Measurements from ENCODE around the gene SMAD9. TPM values are rescaled to one million over a fixed set of nuclear protein-coding genes. Genes with fewer than 3 reads are reported as not detected.

The SMAD9 gene
- total and polyA plus RNA-seq, 2 experiments from 2014 or later: 10.6 to 10.8 TPM

- H3K9ac ChIP-seq: no peak overlapping the region
- H3K27me3 ChIP-seq (replicated peaks; ENCODE audit: insufficient read depth): no peaks in the 10 kb centered on the region
- H3K9me3 ChIP-seq (ENCODE audit: low read depth): no peaks in the 10 kb centered on the region
- WGBS, 2 experiments (ENCODE audit: low coverage in 1 of 2, low lambda C conversion rate in 2 of 2, missing lambda C conversion rate in 2 of 2): 53 to 59% methylated on average over 2 of the region's 2 CpGs
- TF ChIP-seq EZH2 (IDR thresholded peaks at IDR 0.05; ENCODE audit: insufficient read depth, poor library complexity, severe bottlenecking) (no peak), EZH2phosphoT487 (IDR thresholded peaks at IDR 0.05; ENCODE audit: insufficient read depth, low read depth) (no peak)
- in situ Hi-C loops (cut with MboI): no loop called here
- H3K4me2 ChIP-seq (ENCODE audit: unreplicated experiment): no peak overlapping the region
- peaks cover 8% of the 10 kb centered on the region for H3K4me1 ChIP-seq (ENCODE audit: insufficient read depth)
- H3K27ac ChIP-seq: no peak overlapping the region
- no peak overlapping the region for H3K4me3 ChIP-seq
- no peaks in the 10 kb centered on the region for H3K9me2 ChIP-seq (ENCODE audit: insufficient read depth)
- no peaks in the 10 kb centered on the region for H4K20me1 ChIP-seq (ENCODE audit: insufficient read depth)
- peaks cover 41% of the 10 kb centered on the region for H3K79me2 ChIP-seq (ENCODE audit: insufficient read depth)
- H3K36me3 ChIP-seq (ENCODE audit: low read depth): no peaks in the 10 kb centered on the region
- peak overlapping the region; percentile 26; the same call in 1 of the 2 replicates for H2AFZ ChIP-seq
- no peaks in the 10 kb centered on the region for H3F3A ChIP-seq (ENCODE audit: insufficient read depth)
- DNase-seq: peak; percentile 44
These were observed 39.1 kb downstream of the SMAD9 start for GRCh38 chr13:36880961-36881360.

- Histone ChIP-seq H3K79me2 (ENCODE audit: insufficient read depth) (peaks cover 27% of the 10 kb centered on the region), H3K4me3 (no peak overlapping the region), H2AFZ (no peak overlapping the region), H3K9me3 (ENCODE audit: low read depth) (no peaks in the 10 kb centered on the region), H3K27ac (no peak overlapping the region), H3F3A (ENCODE audit: insufficient read depth) (no peaks in the 10 kb centered on the region), H3K4me2 (ENCODE audit: unreplicated experiment) (no peak overlapping the region), H3K27me3 (replicated peaks; ENCODE audit: insufficient read depth) (no peaks in the 10 kb centered on the region), H3K9me2 (ENCODE audit: insufficient read depth) (no peaks in the 10 kb centered on the region), H3K4me1 (ENCODE audit: insufficient read depth) (peaks cover 8% of the 10 kb centered on the region), H3K36me3 (ENCODE audit: low read depth) (no peaks in the 10 kb centered on the region), H3K9ac (no peak overlapping the region), H4K20me1 (ENCODE audit: insufficient read depth) (no peaks in the 10 kb centered on the region)
- in situ Hi-C loops (cut with MboI): no loop called here
- WGBS, 2 experiments (ENCODE audit: low coverage in 1 of 2, low lambda C conversion rate in 2 of 2, missing lambda C conversion rate in 2 of 2): 90% methylated on average over 32 to 34 of the region's 34 CpGs
- no peak for DNase-seq
- no peak for TF ChIP-seq EZH2phosphoT487 (IDR thresholded peaks at IDR 0.05; ENCODE audit: insufficient read depth, low read depth)
- TF ChIP-seq EZH2 (IDR thresholded peaks at IDR 0.05; ENCODE audit: insufficient read depth, poor library complexity, severe bottlenecking): no peak
These were observed 40.7 kb downstream of the SMAD9 start for GRCh38 chr13:36879218-36879938.

DNA sequence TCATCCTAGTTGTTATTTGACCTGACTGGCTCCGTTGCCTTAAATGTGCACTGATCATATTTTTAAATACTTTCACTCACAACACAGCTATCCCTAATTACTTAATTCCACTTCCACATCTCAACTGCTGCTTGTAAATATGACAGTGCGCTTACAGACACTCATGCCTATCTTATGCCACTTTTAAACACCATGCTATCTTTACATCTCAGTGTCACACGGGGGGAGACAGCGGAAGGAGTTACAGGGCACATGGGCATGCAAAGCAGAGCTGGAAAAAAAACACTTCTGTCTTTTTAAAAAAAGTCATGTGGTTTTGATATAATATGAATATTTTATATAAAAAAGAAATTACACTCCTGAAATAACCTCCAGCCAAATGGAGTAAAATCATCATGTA, 44.1 kb downstream of the SMAD9 start:
- H3K27me3 ChIP-seq (replicated peaks; ENCODE audit: insufficient read depth): no peaks in the 10 kb centered on the region
- peaks cover 2% of the 10 kb centered on the region for H3K4me1 ChIP-seq (ENCODE audit: insufficient read depth)
- H3K9me3 ChIP-seq (ENCODE audit: low read depth): no peaks in the 10 kb centered on the region
- 71 to 73% methylated on average over 4 of the region's 4 CpGs for WGBS, 2 experiments (ENCODE audit: low coverage in 1 of 2, low lambda C conversion rate in 2 of 2, missing lambda C conversion rate in 2 of 2)
- no peak overlapping the region for H3K27ac ChIP-seq
- H3F3A ChIP-seq (ENCODE audit: insufficient read depth): no peaks in the 10 kb centered on the region
- TF ChIP-seq EZH2phosphoT487 (IDR thresholded peaks at IDR 0.05; ENCODE audit: insufficient read depth, low read depth) (no peak), EZH2 (IDR thresholded peaks at IDR 0.05; ENCODE audit: insufficient read depth, poor library complexity, severe bottlenecking) (no peak)
- DNase-seq: no peak
- in situ Hi-C loops (cut with MboI): no loop called here
- H3K36me3 ChIP-seq (ENCODE audit: low read depth): no peaks in the 10 kb centered on the region
- peaks cover 5% of the 10 kb centered on the region; the same call in 1 of the 2 replicates for H3K79me2 ChIP-seq (ENCODE audit: insufficient read depth)
- H4K20me1 ChIP-seq (ENCODE audit: insufficient read depth): no peaks in the 10 kb centered on the region
- no peaks in the 10 kb centered on the region for H3K9me2 ChIP-seq (ENCODE audit: insufficient read depth)
- H3K4me3 ChIP-seq: no peak overlapping the region
- H2AFZ ChIP-seq: no peak overlapping the region
- no peak overlapping the region for H3K9ac ChIP-seq
- H3K4me2 ChIP-seq (ENCODE audit: unreplicated experiment): no peak overlapping the region

DNA sequence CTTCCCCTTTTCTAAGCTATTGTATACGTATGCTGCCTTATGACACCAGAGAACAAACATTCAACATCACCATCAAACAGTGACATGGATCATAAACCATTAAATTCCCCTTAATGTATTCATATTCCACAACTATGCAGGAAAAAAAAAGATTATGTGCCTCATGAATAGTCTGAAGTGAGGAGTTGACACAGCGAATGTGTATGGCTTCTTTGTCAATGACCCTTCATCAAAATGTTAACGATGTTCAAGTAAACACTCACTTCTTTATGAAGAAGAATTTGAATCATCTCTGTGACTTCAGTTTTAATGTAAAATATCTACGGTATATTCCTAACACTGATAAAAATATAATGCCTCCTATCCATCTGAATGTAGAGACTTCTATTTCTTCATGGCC, 44.6 kb downstream of the SMAD9 start:
- Histone ChIP-seq H3K36me3 (ENCODE audit: low read depth) (no peaks in the 10 kb centered on the region), H3K9me3 (ENCODE audit: low read depth) (no peaks in the 10 kb centered on the region), H3K4me2 (ENCODE audit: unreplicated experiment) (no peak overlapping the region)

More for the DNA sequence above, 44.6 kb downstream of the SMAD9 start:
- no peaks in the 10 kb centered on the region for H3K27me3 ChIP-seq (replicated peaks; ENCODE audit: insufficient read depth)
- H4K20me1 ChIP-seq (ENCODE audit: insufficient read depth): no peaks in the 10 kb centered on the region
- H3K27ac ChIP-seq: no peak overlapping the region
- no peaks in the 10 kb centered on the region for H3K4me1 ChIP-seq (ENCODE audit: insufficient read depth)
- H3F3A ChIP-seq (ENCODE audit: insufficient read depth): no peaks in the 10 kb centered on the region
- no peak for TF ChIP-seq EZH2phosphoT487 (IDR thresholded peaks at IDR 0.05; ENCODE audit: insufficient read depth, low read depth)
- TF ChIP-seq EZH2 (IDR thresholded peaks at IDR 0.05; ENCODE audit: insufficient read depth, poor library complexity, severe bottlenecking): no peak
- no peak overlapping the region for H3K4me3 ChIP-seq
- no peaks in the 10 kb centered on the region for H3K9me2 ChIP-seq (ENCODE audit: insufficient read depth)
- H3K79me2 ChIP-seq (ENCODE audit: insufficient read depth): peaks cover 4% of the 10 kb centered on the region; the same call in 1 of the 2 replicates
- 97 to 98% methylated on average over 4 of the region's 4 CpGs for WGBS, 2 experiments (ENCODE audit: low coverage in 1 of 2, low lambda C conversion rate in 2 of 2, missing lambda C conversion rate in 2 of 2)
- in situ Hi-C loops (cut with MboI): no loop called here
- H2AFZ ChIP-seq: no peak overlapping the region
- no peak for DNase-seq
- no peak overlapping the region for H3K9ac ChIP-seq

Data from GM23248 (cell line).